Myocyte (in vitro differentiated cells): ENCODE results near the gene ARCN1. TPM values are rescaled to one million over a fixed set of nuclear protein-coding genes. Genes with fewer than 3 reads are reported as not detected.

Source experiments
- DNase-seq: peaks from one replicate; pipeline ENCODE4 v3.0.0-alpha.2; 2012; ENCODE audit warnings: low read depth
- total RNA-seq: library from RNA; depleted of rRNA; stranded (reverse); fragments of >200 nt; gene quantifications from 2 replicates; pipeline ENCODE4 v1.2.3, GENCODE V29; 2014

The ARCN1 gene
- total RNA-seq, 1 donor from 2014 or later = 132 TPM

GRCh38 chr11:118620529-118621070, 48.4 kb downstream of the ARCN1 start:
- no peak for DNase-seq

- DNase-seq = peak; percentile 93
Measured at GRCh38 chr11:118621071-118621783, 49.0 kb downstream of the ARCN1 start.

GRCh38 chr11:118621784-118622375, 49.7 kb downstream of the ARCN1 start:
- no peak for DNase-seq

GRCh38 chr11:118622376-118623268, 50.4 kb downstream of the ARCN1 start:
- peak; percentile 97 for DNase-seq

- DNase-seq = no peak
Measured at GRCh38 chr11:118623269-118623655, 51.1 kb downstream of the ARCN1 start.

- peak; percentile 61 for DNase-seq
Measured at GRCh38 chr11:118625036-118625690, 53.0 kb downstream of the ARCN1 start.

GRCh38 chr11:118625976-118626375, 53.8 kb downstream of the ARCN1 start:
- no peak for DNase-seq

GRCh38 chr11:118627566-118627965, 55.4 kb downstream of the ARCN1 start:
- no peak for DNase-seq

- DNase-seq = no peak
Measured at GRCh38 chr11:118628031-118628430, 55.8 kb downstream of the ARCN1 start.

GRCh38 chr11:118628432-118628831, 56.2 kb downstream of the ARCN1 start:
- DNase-seq = no peak

GRCh38 chr11:118628861-118629549, 56.8 kb downstream of the ARCN1 start:
- peak; percentile 91 for DNase-seq

GRCh38 chr11:118629761-118630661, 57.8 kb downstream of the ARCN1 start:
- no peak for DNase-seq

GRCh38 chr11:118631142-118631909, 59.1 kb downstream of the ARCN1 start:
- no peak for DNase-seq

GRCh38 chr11:118632577-118633318, 60.5 kb downstream of the ARCN1 start:
- no peak for DNase-seq

- DNase-seq = no peak
Measured at GRCh38 chr11:118633319-118633690, 61.1 kb downstream of the ARCN1 start.

GRCh38 chr11:118633979-118634378, 61.8 kb downstream of the ARCN1 start:
- no peak for DNase-seq

GRCh38 chr11:118634431-118635236, 62.4 kb downstream of the ARCN1 start:
- DNase-seq = no peak
